HEK293T (cell line): ENCODE results near the gene FN3K.
"Not testable (repeated sequence)": the region's sequence is repeated elsewhere in the genome, so short reads cannot be mapped to it uniquely, and the experiment has no call there.

Source experiments
- CTCF ChIA-PET: fragments of 350-600 bp; formaldehyde crosslinking; extraction: SDS; loops from one replicate; lab custom pipeline; 2021; ENCODE audit warnings: antibody characterized with exemption, inconsistent platforms; lab: Yijun Ruan, JAX
- POLR2A ChIA-PET: fragments of 350-600 bp; formaldehyde crosslinking; extraction: SDS; loops from one replicate; lab custom pipeline; 2020; ENCODE audit warnings: antibody characterized with exemption, inconsistent platforms; lab: Yijun Ruan, JAX
- DNase-seq: peaks from one replicate; pipeline ENCODE4 v3.0.0; 2012; ENCODE audit warnings: mixed read lengths; ENCODE audit errors: extremely low spot score
- ARNT ChIP-seq: fragments of 450-650 bp; IDR thresholded peaks from 2 replicates; pipeline ENCODE4 v1.6.1; 2017; ENCODE audit warnings: mild to moderate bottlenecking
- BHLHE40 ChIP-seq: fragments of 450-650 bp; IDR thresholded peaks from 2 replicates; pipeline ENCODE4 v1.6.1; 2016; ENCODE audit warnings: mild to moderate bottlenecking, moderate library complexity, borderline replicate concordance
- CTBP1 ChIP-seq: fragments of 450-650 bp; IDR thresholded peaks from 2 replicates; pipeline ENCODE4 v1.6.1; 2016; ENCODE audit warnings: borderline replicate concordance
- ELF4 ChIP-seq: fragments of 450-650 bp; IDR thresholded peaks from 2 replicates; pipeline ENCODE4 v1.6.1; 2017; ENCODE audit warnings: antibody characterized with exemption
- FOXA1 ChIP-seq: fragments of 450-650 bp; IDR thresholded peaks from 2 replicates; pipeline ENCODE4 v1.6.1; 2016; ENCODE audit warnings: mild to moderate bottlenecking
- FOXK2 ChIP-seq: fragments of 450-650 bp; IDR thresholded peaks from 2 replicates; pipeline ENCODE4 v1.6.1; 2016; ENCODE audit warnings: mild to moderate bottlenecking
- FOXM1 ChIP-seq: fragments of 450-650 bp; IDR thresholded peaks from 2 replicates; pipeline ENCODE4 v1.6.1; 2017; ENCODE audit warnings: mild to moderate bottlenecking, borderline replicate concordance
- HDGF ChIP-seq: fragments of 450-650 bp; IDR thresholded peaks from 2 replicates; pipeline ENCODE4 v1.6.1; 2017; ENCODE audit warnings: antibody characterized with exemption, borderline replicate concordance
- L3MBTL2 ChIP-seq: fragments of 450-650 bp; conservative IDR thresholded peaks from 2 replicates; pipeline ENCODE4 v1.6.1; 2016; ENCODE audit warnings: mild to moderate bottlenecking
- LEF1 ChIP-seq: fragments of 450-650 bp; IDR thresholded peaks from 2 replicates; pipeline ENCODE4 v1.6.1; 2017; ENCODE audit warnings: mild to moderate bottlenecking, borderline replicate concordance
- NFRKB ChIP-seq: fragments of 450-650 bp; IDR thresholded peaks from 2 replicates; pipeline ENCODE4 v1.6.1; 2016; ENCODE audit warnings: mild to moderate bottlenecking, moderate library complexity
- PKNOX1 ChIP-seq: fragments of 450-650 bp; IDR thresholded peaks from 2 replicates; pipeline ENCODE4 v1.6.1; 2016
- SP1 ChIP-seq: fragments of 450-650 bp; IDR thresholded peaks from 2 replicates; pipeline ENCODE4 v1.6.1; 2017
- SUZ12 ChIP-seq: fragments of 450-650 bp; IDR thresholded peaks from 2 replicates; pipeline ENCODE4 v1.6.1; 2016; ENCODE audit warnings: mild to moderate bottlenecking
- TARDBP ChIP-seq: fragments of 450-650 bp; IDR thresholded peaks from 2 replicates; pipeline ENCODE4 v1.6.1; 2016
- ZNF384 ChIP-seq: fragments of 450-650 bp; IDR thresholded peaks from 2 replicates; pipeline ENCODE4 v1.6.1; 2016

The FN3K gene

GRCh38 chr17:82783498-82783897 lies 48.1 kb downstream of the FN3K start:
- no peak for DNase-seq
- POLR2A ChIA-PET: no interaction called here
- TF ChIP-seq CTBP1: no peak
- no peak for TF ChIP-seq NFRKB
- TF ChIP-seq SUZ12: no peak
- TF ChIP-seq LEF1: no peak
- TF ChIP-seq HDGF: no peak
- TF ChIP-seq FOXA1: no peak
- TF ChIP-seq PKNOX1: no peak
- no peak for TF ChIP-seq FOXM1
- TF ChIP-seq BHLHE40: no peak
- no peak for TF ChIP-seq L3MBTL2
- no peak for TF ChIP-seq ELF4
- no peak for TF ChIP-seq FOXK2
- TF ChIP-seq ZNF384: no peak
- no peak for TF ChIP-seq ARNT
- CTCF ChIA-PET: no interaction called here

GRCh38 chr17:82785581-82785980 lies 50.2 kb downstream of the FN3K start:
- DNase-seq, CTCF ChIA-PET, POLR2A ChIA-PET: not testable (repeated sequence)

GRCh38 chr17:82786427-82786826 lies 51.0 kb downstream of the FN3K start:
- TF ChIP-seq L3MBTL2: no peak
- TF ChIP-seq NFRKB: no peak
- TF ChIP-seq ZNF384: no peak
- TF ChIP-seq TARDBP: no peak
- no peak for TF ChIP-seq FOXM1
- no peak for TF ChIP-seq SP1
- no peak for TF ChIP-seq SUZ12
- no peak for TF ChIP-seq BHLHE40
- no peak for TF ChIP-seq HDGF
- no peak for TF ChIP-seq ARNT
- TF ChIP-seq ELF4: no peak
- no peak for TF ChIP-seq LEF1
- TF ChIP-seq PKNOX1: no peak
- TF ChIP-seq FOXA1: no peak
- no peak for TF ChIP-seq CTBP1
- no peak for TF ChIP-seq FOXK2
- ChIA-PET POLR2A (no interaction called here), CTCF (no interaction called here)
- no peak for DNase-seq

GRCh38 chr17:82787081-82787848 lies 51.9 kb downstream of the FN3K start:
- ChIA-PET POLR2A (no interaction called here), CTCF (no interaction called here)
- no peak for TF ChIP-seq L3MBTL2
- no peak for TF ChIP-seq FOXK2
- no peak for TF ChIP-seq SUZ12
- no peak for TF ChIP-seq ZNF384
- no peak for TF ChIP-seq SP1
- no peak for TF ChIP-seq PKNOX1
- TF ChIP-seq FOXM1: no peak
- TF ChIP-seq ARNT: no peak
- no peak for TF ChIP-seq ELF4
- TF ChIP-seq CTBP1: no peak
- TF ChIP-seq FOXA1: no peak
- TF ChIP-seq HDGF: no peak
- no peak for TF ChIP-seq NFRKB
- no peak for TF ChIP-seq BHLHE40
- no peak for TF ChIP-seq TARDBP
- no peak for DNase-seq

- CTCF ChIA-PET: no interaction called here
- POLR2A ChIA-PET: no interaction called here
- DNase-seq: no peak
- no peak for TF ChIP-seq ZNF384
- no peak for TF ChIP-seq FOXM1
- no peak for TF ChIP-seq TARDBP
- no peak for TF ChIP-seq SP1
- TF ChIP-seq SUZ12: no peak
- TF ChIP-seq FOXK2: no peak
- TF ChIP-seq FOXA1: no peak
- no peak for TF ChIP-seq CTBP1
- TF ChIP-seq L3MBTL2: no peak
- no peak for TF ChIP-seq NFRKB
- TF ChIP-seq BHLHE40: no peak
- TF ChIP-seq ELF4: no peak
- TF ChIP-seq LEF1: no peak
- no peak for TF ChIP-seq ARNT
- TF ChIP-seq PKNOX1: no peak
- no peak for TF ChIP-seq HDGF
These were observed 53.0 kb downstream of the FN3K start for GRCh38 chr17:82788206-82789001.
